ENCODE results near the gene ARG2.
A peak's percentile ranks its signal among the peaks of the same experiment; 100 is the strongest.

Gene ARG2

DNA sequence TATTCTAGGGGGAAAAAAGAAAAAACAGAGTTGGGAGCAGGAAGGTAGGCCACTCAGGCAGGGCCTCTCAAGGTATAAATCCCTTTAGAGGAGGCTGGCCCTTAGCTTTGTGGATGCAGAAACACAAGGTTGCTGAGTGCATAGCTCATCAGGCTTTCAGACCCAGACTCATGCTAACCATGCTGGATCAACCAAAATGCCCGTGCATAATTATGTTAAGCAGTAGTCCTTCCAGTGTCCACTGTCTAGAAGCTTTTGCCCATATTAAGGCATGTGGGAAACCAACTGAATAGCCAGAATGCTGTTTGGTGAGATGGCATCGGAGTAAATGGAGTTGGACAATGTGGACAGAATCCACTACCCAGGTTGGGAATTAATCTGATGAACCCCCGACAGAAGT, 18.9 kb downstream of the ARG2 start:
- no peak for DNase-seq (ENCODE audit: low read depth in 2 of 2)

- no peak for DNase-seq (ENCODE audit: low read depth in 2 of 2)
Measured at GRCh38 chr14:67641480-67641879, 21.8 kb downstream of the ARG2 start.

DNA sequence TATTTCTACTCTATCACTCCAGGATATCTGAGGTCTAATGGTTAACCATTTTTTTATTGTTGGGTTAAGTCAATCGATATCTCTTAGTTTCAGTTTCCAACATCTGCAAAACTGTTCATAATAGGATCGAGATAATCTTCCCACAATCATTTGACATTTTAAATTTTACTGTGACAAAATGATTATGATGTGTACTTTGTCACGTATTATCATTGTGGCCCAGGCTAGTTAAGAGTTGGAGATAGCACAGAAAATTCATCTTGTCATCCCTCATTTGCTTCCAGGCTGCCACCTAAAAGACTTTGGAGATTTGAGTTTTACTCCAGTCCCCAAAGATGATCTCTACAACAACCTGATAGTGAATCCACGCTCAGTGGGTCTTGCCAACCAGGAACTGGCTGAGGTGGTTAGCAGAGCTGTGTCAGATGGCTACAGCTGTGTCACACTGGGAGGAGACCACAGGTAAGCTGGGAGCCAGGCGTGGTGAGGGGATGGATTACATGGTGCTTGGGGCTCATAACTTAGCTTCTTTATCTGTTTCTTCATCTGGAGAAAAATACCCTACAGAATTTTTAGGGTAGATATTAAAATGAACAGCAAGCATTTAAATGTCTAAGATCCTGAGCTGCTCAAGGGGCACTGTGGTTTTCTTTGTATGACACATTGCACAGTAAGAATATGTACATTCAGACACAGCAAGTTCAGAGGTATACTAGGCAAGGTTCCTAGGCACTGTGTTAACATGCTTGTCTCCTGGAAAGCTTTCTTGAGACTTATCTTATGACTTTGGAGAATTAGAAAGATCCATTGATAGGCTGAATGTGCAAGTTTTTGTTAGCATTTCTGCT, 22.4 kb downstream of the ARG2 start:
- DNase-seq (ENCODE audit: low read depth in 2 of 2): no peak

- DNase-seq (ENCODE audit: low read depth in 2 of 2): no peak
Measured at GRCh38 chr14:67643713-67644112, 24.0 kb downstream of the ARG2 start.

- DNase-seq (ENCODE audit: low read depth in 2 of 2): no peak
Measured at GRCh38 chr14:67644428-67644827, 24.7 kb downstream of the ARG2 start.

GRCh38 chr14:67645414-67645813, 25.7 kb downstream of the ARG2 start:
- DNase-seq (ENCODE audit: low read depth in 2 of 2): no peak

DNA sequence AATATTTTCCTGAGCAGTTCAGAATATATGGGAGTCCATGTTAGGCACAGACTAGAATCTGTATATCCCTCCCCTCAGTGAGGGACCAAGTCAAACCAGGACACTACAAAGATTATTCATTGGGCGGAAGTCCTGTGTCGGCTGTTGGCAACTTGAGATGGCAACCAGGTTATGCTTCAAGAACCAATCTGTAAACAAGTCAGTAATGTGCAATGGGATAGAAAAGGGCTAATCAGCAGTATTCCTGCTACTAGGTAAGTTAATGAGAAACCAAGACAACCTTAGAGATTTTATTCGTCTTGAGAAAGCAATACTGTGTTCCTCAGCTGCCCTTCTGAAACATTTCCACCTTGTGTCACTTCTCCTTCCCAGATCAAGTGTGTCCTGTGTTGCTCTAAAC, 26.4 kb downstream of the ARG2 start:
- no peak for DNase-seq (ENCODE audit: low read depth in 2 of 2)

DNA sequence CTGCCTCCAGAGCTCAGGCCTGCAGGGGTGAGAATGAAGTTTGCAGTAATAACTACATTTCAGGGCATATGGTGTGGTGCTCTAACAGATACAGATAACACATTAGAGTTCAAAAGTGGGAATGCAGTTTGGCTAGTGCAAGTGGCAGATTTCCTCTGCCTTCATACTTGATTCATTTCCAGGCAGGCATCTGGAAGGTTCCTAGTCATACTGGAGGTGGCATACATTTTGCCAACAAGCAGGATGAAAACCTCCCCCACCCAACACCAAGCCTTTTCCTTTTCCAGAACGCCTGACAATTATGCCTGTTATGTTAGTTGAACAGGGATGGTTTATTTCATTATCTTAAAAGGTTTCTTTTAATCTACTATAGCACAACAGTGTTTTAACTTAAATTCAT, 30.4 kb downstream of the ARG2 start:
- no peak for DNase-seq (ENCODE audit: low read depth in 2 of 2)

GRCh38 chr14:67650694-67651093, 31.0 kb downstream of the ARG2 start:
- DNase-seq (ENCODE audit: low read depth in 2 of 2): no peak

- no peak for DNase-seq (ENCODE audit: low read depth in 2 of 2)
Measured at GRCh38 chr14:67652189-67652588, 32.5 kb downstream of the ARG2 start.

DNA sequence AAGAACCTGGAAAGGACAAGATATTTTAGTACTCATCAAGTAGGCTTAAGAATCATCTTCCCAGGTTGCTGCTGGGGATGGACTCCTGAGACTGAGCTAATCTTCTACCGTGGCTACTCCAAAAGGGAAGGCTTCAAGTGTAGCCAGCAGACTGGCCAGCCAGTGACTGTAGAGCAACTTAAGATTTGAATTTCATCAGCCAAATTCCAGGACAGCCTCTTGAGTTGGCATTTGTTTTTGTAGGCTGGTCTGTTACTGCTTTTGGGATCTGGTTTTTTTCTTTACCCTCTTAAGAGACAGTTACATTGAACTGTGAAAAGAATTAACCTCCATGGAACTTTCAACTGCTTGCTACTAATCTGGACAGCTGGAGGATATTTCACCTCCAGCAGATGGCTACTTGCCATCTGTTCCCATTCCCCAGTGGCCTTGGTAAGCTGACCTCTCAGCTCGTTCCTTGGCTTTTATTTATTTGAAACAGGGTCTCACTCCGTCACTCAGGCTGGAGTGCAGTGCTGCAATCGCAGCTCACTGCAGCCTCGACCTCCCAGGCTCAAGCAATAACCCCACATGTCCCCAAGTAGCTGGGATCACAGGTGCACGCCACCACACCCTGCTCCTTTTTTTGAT, 34.0 kb downstream of the ARG2 start:
- no peak for DNase-seq (ENCODE audit: low read depth in 2 of 2)

DNA sequence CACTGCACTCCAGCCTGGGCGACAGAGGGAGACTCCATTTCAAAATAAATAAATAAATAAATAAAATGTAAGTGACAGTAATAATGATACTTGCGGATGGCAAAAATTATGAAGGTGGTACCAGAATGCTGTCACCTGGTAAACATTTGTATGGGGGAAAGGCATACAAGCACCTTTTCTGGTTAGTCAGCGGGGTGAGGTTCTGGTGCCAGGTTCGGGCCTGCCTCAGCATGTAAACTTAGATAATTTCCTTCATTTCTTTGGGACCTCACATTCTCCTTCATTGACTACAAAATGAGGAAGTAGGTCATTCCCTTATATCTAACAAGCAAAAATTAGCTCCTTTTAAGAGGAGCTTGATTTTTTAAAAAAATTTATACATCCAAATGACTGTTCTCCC, 43.9 kb downstream of the ARG2 start:
- no peak for DNase-seq (ENCODE audit: low read depth in 2 of 2)

- no peak for DNase-seq (ENCODE audit: low read depth in 2 of 2)
Measured at GRCh38 chr14:67665868-67666267, 46.1 kb downstream of the ARG2 start.

- peak in 1 of 2 donors; percentile 13 for DNase-seq (ENCODE audit: low read depth in 2 of 2)
Measured at GRCh38 chr14:67666750-67667449, 47.2 kb downstream of the ARG2 start.

DNA sequence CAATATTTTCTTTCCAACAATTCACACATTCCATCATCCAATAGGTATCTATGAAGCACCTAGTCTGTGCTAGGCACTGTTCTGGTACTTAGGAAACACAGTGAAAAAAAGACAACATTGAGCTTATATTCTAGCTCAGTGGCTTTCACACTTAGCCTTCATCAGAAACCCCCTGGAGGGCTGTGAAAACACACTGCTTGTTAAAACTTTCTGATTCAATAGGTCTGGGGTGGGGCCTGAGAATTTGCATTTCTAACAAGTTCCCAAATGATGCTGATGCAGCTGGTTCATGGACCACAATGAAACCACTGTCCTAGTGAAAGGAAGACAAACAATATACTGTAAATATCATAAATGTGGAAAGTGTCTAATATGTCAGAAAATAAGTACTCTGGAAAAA, 48.8 kb downstream of the ARG2 start:
- no peak for DNase-seq (ENCODE audit: low read depth in 2 of 2)

DNA sequence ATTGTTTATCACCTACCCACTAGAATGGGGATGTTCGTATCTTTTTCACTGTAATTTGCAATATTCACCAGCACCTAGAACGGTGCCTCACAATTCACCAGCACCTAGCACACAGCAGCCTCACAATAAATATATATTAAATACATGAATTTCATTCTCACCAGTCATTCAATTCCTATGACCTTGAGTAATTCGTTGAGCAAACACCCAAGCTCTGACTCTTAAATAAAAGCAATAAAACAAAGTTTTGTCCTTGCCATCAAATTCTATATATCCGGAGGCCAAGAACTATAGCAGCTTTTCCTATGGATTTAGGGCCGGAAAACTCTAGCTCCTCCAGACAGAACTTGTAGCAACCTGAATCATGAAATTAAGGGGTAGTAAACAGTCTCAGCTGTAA, 53.7 kb downstream of the ARG2 start:
- DNase-seq (ENCODE audit: low read depth in 2 of 2): no peak

DNA sequence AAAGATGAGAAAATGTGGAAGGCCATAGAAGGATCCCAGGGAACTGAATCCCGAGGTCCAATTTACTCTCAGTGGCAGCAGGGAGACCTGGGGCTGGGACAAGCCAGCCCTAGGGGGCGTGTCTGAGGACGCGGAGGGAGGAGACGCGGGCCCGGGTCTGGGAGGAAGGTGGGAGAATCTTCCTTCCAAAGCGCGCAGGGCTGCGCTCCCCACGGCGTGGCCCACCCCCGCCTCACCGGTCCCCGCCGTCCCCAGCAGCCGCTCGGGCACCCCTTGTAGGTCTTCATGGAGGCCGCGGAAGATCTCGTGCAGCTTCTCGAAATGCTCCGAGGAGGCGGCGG, 54.4 kb downstream of the ARG2 start:
- DNase-seq (ENCODE audit: low read depth in 2 of 2): peak in 1 of 2 donors; percentile 38

GRCh38 chr14:67674480-67675218, 54.9 kb downstream of the ARG2 start, which contains the start of gene VTI1B:
TSS of gene VTI1B (minus strand) at chr14:67674632. CDS start at chr14:67674489, 143 bp downstream.
- DNase-seq (ENCODE audit: low read depth in 2 of 2): peak; percentile 54 to 65

GRCh38 chr14:67675219-67675582, 55.5 kb downstream of the ARG2 start:
- no peak for DNase-seq (ENCODE audit: low read depth in 2 of 2)

- no peak for DNase-seq (ENCODE audit: low read depth in 2 of 2)
Measured at GRCh38 chr14:67679006-67679405, 59.3 kb downstream of the ARG2 start.

GRCh38 chr14:67680121-67680602, 60.4 kb downstream of the ARG2 start:
- no peak for DNase-seq (ENCODE audit: low read depth in 2 of 2)

GRCh38 chr14:67680941-67681340, 61.2 kb downstream of the ARG2 start:
- DNase-seq (ENCODE audit: low read depth in 2 of 2): no peak
